TTC549 (cell line): ENCODE measurements around the gene ZSCAN5A.
"Not testable (repeated sequence)": the region's sequence is repeated elsewhere in the genome, so short reads cannot be mapped to it uniquely, and the experiment has no call there.

Experiments
- FAIRE-seq: peaks from 2 replicates; lab custom pipeline; 2012; peaks lifted over from hg19 to GRCh38; lab: Jason Lieb, UNC

Gene ZSCAN5A

GRCh38 chr19:56315077-56315828 is 614 bp upstream of the ZSCAN5A start:
- peak; percentile 80 for FAIRE-seq

DNA sequence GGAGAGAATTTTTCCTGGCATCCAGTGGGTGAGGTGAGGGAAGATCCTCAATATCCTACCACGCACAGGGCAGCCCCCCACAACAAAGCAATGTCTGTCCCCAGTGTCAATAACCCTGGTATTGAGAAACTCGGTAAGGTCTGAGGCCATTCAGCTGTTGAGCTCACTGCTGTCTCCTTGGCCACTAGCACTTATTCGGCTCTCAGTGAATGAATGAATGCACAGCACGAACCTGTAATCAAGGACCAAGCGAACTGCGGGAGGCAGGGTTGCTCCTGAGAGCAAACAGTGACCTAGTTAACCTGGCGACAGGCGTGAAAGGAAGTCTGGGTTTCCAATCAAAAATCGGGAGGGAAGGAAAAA is 640 bp downstream of the ZSCAN5A start:
- no peak for FAIRE-seq

- no peak for FAIRE-seq
These were observed 1.6 kb downstream of the ZSCAN5A start for GRCh38 chr19:56312787-56313657.

DNA sequence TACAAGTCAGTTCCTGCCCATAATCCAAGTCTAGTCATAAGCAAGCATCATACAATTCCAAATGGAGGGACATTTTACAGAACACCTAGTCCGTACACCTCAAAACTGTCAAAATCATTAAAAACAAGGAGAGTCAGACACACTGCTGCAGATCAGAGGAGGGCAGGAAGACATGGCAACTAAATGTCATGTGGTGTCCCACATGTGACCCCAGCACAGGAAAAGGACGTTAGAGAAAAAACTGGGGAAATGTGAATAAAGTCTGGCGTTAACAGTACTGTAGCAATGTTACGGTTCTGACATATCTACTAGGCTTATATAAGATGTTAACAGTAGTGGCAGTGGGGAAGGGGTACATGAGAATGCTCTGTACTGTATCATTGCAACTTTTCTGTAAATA is 2.3 kb downstream of the ZSCAN5A start:
- no peak for FAIRE-seq

DNA sequence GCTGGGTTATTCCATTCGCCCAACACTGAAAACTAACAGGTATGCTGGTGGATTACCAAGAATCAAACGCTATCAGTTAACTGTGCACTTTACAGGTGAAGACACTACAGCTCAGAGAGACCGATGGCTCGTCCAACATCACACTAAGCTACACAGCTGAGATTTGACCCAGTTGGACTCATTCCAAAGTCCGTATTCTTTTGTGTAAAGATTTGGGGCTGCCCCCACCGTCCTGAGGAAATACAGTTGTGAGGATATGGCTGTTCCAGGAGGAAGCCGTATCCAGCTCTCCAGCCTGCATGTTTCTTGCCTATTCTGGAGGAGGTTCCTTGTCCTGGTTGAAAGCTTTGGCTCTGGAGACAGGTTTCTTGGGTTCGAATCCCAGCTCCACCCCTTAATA is 4.2 kb downstream of the ZSCAN5A start:
- FAIRE-seq: no peak

GRCh38 chr19:56309511-56310185 is 5.0 kb downstream of the ZSCAN5A start:
- FAIRE-seq: no peak

- FAIRE-seq: no peak
These were observed 5.8 kb downstream of the ZSCAN5A start for GRCh38 chr19:56308792-56309191.

DNA sequence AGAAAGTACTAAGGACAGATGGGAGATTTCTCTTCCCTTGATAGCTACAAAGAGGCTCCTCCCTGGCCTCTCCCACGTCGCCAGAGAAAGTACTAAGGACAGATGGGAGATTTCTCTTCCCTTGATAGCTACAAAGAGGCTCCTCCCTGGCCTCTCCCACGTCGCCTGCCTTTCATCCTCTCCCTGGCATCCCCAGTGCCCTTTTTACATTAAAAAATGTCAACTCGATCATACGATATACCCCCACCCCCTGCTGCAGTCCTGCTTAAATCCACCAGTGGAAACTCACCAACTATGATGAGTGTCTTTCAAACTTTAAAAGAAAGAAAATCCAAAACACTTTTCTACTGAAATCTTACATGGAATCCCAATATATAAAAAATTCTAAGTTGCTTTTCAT is 7.6 kb downstream of the ZSCAN5A start:
- not testable (repeated sequence) for FAIRE-seq

GRCh38 chr19:56306016-56306415 is 8.6 kb downstream of the ZSCAN5A start:
- no peak for FAIRE-seq

DNA sequence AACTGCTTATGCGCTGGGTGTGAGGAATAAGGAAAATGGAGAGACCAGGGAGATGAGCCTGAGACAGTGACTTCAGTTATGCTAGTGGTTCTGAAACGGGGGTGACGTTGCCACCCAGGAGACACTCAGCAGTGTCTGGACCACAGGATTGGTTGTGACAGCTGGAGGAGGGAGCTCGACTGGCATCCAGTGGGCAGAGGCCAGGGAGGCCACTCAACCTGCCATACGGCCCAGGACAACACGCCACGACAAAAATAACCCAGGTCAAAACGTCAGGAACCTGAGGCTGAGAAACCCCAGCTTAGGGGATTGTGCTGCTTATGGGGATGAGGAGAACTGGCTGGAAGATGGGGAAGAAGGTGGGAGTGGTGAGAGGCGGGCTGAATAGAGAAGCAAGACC is 10.4 kb downstream of the ZSCAN5A start:
- FAIRE-seq: no peak

DNA sequence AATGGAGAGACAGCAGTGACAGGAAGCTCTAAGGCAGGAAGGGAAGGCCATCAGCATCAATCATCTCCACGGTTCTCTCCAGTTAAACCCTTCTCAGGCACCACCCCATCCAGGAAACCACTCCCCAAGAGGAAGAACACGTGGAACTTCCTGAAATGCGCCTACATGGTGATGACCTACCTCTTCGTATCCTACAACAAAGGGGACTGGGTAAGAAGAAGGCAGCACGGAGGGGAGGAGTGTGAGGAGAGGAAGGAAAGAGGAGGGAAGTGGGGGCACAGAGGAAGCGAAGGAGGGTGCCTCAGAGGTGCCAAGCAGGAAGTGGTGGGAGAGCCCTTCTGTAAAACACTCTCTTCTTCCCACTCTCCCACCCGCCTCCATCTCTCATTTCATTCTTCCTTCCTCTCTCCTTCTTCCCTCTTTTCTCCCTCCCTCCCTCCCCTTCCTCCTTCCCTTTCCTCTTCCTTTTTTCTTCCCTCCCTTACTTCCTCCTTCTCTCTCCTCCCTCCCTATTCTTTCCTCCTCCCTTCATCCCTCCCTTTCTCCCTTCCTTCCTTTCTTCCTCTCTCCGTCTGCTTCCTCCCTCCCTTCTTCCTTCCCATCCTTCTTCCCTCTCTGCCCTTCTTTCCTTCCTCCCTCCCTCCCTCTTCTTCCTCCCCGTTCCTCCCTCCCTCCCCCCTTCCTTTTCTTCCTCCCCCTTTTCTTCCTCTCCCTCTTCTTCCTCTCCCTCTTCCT is 12.6 kb downstream of the ZSCAN5A start:
- no peak for FAIRE-seq

- FAIRE-seq: no peak
These were observed 13.5 kb downstream of the ZSCAN5A start for GRCh38 chr19:56301155-56301554.

DNA sequence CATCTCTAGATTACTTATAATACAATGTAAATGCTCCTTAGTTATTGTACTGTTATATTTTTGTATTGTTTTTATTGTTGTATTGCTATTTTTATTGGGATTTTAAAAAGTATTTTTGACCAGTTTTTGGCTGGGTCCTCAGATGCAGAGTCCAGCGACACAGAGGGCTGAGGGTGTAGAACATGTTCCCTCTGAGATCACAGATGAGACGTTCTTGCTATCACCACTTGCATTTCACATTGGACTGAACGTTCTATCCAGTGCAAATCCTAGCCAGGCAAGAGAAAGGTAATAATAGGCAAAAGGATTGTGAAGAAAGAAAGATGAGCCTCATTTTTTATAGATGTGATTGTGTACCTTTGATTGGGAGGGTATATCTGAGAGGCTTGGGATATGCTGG is 15.0 kb downstream of the ZSCAN5A start:
- no peak for FAIRE-seq

GRCh38 chr19:56297010-56297409 is 17.6 kb downstream of the ZSCAN5A start:
- FAIRE-seq: no peak

DNA sequence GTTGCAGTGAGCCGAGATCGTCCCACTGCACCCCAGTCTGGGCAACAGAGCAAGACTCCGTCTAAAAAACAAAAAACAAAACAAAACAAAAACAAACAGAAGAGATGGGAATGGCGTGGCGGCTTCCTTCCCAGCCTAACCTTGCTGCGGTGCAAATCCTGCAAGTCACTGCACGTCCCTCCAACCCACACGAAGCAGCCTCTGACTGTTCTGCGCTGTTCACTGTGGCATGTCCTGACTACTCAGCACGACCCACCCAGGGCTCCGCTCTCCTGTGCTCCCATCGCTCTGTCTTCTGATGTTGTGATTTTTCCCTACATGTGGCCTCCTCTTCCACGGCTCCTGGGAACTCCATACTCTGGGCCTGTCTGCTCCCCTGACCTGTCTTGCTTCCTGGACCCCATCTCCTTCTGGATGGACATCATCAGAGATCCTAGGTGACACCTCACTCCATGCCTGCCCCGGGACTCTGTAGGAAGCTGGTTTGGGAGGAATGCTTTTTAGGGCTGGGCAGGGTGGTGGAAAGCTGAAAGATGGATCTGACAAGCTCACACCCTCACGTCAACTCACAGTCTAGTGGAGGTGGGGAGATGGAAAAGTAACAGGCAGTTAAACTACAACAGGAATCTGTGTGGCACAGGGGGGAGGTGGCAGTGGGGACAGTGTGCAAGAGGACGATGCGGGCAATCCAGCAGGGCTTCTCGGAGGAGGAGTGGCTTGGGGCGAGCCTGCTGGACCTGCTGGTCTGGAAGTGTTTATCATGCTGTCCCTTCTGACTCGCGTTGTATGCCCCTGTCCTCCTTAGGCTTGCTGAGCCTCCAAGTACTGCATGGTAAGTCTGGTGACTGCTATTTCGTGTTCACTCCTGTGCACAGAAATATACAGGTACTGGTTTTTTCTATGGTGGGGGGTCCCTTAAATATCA is 18.8 kb downstream of the ZSCAN5A start:
- FAIRE-seq: no peak

- FAIRE-seq: no peak
These were observed 20.1 kb downstream of the ZSCAN5A start for GRCh38 chr19:56294549-56294948.

DNA sequence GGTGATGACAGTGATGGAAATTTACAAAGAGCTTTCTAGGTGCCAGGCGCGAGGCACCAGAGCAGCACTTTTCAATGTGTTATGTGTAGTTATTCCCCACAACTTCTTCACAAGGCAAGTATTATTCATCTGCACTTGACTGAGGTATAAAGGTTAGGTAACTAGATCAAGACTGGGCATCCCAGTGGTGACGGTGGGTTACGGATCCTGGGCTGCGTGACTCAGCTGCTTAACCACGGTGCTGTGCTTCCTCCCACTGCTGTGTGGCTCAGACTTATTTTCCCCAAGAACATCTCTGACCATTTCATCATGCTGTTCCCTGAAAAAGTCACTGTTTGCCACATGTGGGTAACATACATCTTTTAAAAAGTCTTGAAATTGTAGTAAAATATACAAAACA is 22.8 kb downstream of the ZSCAN5A start:
- no peak for FAIRE-seq

- no peak for FAIRE-seq
These were observed 24.5 kb downstream of the ZSCAN5A start for GRCh38 chr19:56290104-56290503.

DNA sequence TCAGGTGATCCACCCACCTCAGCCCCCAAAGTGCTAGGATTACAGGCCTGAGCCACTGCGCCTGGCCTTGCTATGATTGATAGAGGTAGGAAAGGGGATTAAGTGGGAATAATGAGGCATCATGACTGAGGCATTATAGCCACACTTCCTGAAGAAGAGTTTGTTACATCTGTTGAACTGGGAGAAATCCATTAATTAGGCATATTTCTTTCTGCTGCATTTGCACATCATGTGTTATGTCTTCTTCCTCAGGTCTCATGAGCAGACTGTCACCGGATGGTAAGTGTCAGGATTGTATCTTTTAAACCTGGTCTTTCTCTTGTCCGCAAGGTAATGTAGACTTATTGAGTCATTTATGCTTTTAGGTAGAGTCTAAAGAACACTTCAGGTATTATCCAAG is 29.9 kb downstream of the ZSCAN5A start:
- FAIRE-seq: no peak

- FAIRE-seq: no peak
These were observed 31.8 kb downstream of the ZSCAN5A start for GRCh38 chr19:56282809-56283208.

DNA sequence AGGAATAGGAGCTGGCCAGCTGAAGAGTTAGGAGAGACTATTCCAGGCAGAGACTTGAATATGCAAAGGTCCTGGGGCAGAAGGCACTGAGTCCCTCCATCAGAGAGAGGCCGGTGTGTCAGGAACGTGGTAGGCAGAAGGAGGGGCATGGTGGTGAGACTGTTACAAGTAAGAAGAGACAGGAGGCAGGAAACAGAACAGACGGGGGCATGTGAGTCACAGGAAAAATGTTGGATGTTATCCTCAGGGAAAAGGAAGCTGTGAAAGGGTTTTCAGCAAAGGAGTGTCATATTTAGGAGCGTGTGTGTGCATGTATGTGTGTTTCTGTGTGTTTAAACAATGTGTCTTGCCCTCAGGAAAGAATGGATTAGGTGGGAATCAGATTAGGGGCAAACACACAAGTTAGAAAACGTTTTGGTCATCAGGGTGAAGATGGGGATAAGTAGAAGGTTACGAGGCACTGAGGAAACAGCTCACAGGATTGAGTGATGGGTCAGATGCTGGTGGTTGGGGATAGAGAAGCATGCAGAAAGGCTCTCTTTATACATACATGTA is 41.0 kb downstream of the ZSCAN5A start:
- FAIRE-seq: no peak
